ENCODE data around the gene TFAP2B.

Gene TFAP2B

DNA sequence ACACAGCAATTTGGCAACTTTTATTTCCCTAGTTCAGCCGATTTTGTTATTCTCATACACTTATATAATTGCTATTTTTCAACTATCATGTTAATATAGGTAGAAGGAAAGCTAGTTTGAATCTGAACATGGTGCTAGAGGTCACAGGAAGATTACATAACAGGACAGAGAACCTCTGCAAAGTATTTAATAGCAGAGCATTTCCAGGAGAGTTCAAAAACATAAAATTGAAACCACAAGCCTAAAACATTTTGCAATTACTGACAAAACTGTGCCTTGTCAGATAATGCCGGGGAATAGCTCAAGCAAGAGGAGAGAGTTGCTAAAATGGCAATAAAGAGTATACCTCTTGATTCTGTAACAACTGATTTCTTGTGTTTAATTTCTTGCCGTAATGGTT is 70.8 kb downstream of the TFAP2B start:
- H3K36me3 ChIP-seq (ENCODE audit: control insufficient read depth, insufficient read depth, low read length, severe bottlenecking), result no peaks in the 10 kb centered on the region
- H3K9me3 ChIP-seq (ENCODE audit: control insufficient read depth, low read length), result no peaks in the 10 kb centered on the region
- no peaks in the 10 kb centered on the region for H3K27me3 ChIP-seq (replicated peaks; ENCODE audit: control insufficient read depth, insufficient read depth, low read length)
- DNase-seq (ENCODE audit: low read depth), result no peak
- H3K9ac ChIP-seq (ENCODE audit: low read length), result no peak overlapping the region
- H3K4me3 ChIP-seq (ENCODE audit: low read length), result no peak overlapping the region
- H3K4me1 ChIP-seq (ENCODE audit: control insufficient read depth, insufficient read depth, low read length), result peaks cover 9% of the 10 kb centered on the region

DNA sequence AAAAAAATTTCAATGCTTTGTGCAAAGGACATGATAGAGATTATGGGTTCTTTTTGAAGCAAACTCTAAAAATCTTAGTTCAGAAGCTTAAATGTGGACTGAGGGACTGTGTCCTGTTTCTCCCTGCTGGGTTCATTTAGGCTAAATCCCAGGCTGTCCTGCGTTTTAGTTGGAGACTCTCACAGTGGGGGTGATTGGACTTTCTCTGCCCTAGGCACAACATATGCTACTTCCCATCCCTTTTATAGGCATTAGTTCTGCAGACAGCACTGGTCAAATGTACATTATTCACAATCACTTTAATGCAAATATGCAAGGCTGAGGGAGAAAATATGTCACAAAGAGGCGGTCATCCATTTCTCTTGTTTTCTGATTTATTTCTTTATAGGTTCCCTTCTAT is 71.3 kb downstream of the TFAP2B start:
- H3K9me3 ChIP-seq (ENCODE audit: control insufficient read depth, low read length), result no peaks in the 10 kb centered on the region
- H3K4me3 ChIP-seq (ENCODE audit: low read length), result no peak overlapping the region
- H3K9ac ChIP-seq (ENCODE audit: low read length), result no peak overlapping the region
- peaks cover 9% of the 10 kb centered on the region for H3K4me1 ChIP-seq (ENCODE audit: control insufficient read depth, insufficient read depth, low read length)
- H3K27me3 ChIP-seq (replicated peaks; ENCODE audit: control insufficient read depth, insufficient read depth, low read length), result no peaks in the 10 kb centered on the region
- DNase-seq (ENCODE audit: low read depth), result no peak
- no peaks in the 10 kb centered on the region for H3K36me3 ChIP-seq (ENCODE audit: control insufficient read depth, insufficient read depth, low read length, severe bottlenecking)

DNA sequence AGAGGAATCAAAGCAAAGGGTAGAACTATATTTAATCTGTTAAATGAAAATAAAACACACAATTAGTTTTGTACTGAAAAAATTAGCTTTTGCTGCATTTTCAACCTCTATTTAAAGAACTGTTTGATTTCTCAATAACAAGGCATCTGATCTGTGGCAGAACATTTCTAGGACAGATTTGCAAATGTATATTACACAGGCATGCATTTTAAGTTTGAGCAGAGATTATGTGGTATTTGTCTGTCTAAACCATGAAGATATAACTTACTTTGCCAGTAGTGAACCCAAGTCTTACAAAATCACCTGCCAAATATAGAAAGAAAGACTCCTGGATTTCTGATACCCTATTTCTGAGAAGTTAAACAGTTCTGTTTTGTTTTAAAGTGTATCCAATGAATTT is 71.9 kb downstream of the TFAP2B start:
- Histone ChIP-seq H3K36me3 (ENCODE audit: control insufficient read depth, insufficient read depth, low read length, severe bottlenecking) (no peaks in the 10 kb centered on the region), H3K4me1 (ENCODE audit: control insufficient read depth, insufficient read depth, low read length) (peaks cover 9% of the 10 kb centered on the region), H3K27me3 (replicated peaks; ENCODE audit: control insufficient read depth, insufficient read depth, low read length) (no peaks in the 10 kb centered on the region), H3K4me3 (ENCODE audit: low read length) (no peak overlapping the region), H3K9ac (ENCODE audit: low read length) (no peak overlapping the region), H3K9me3 (ENCODE audit: control insufficient read depth, low read length) (no peaks in the 10 kb centered on the region)
- DNase-seq (ENCODE audit: low read depth), result no peak

DNA sequence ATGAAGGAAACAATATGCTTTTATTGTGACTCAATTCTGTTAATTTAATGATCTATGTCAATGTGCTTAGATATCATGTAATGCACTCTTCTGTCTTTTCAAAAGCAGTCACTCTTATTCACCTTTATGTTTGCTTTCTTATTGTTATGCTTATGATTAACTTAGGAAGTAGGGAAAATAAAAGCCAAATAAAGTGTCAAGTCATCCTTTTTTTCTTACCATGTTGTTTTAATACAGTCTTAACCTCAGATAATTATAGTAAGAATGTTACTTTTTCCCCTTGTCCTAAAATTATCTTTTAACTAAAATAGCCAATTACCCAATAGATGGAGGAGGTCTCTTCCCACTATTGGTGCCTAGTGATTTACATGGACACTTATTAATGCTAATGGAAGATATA is 72.6 kb downstream of the TFAP2B start:
- DNase-seq (ENCODE audit: low read depth), result no peak
- no peak overlapping the region for H3K4me3 ChIP-seq (ENCODE audit: low read length)
- no peaks in the 10 kb centered on the region for H3K9me3 ChIP-seq (ENCODE audit: control insufficient read depth, low read length)
- no peak overlapping the region for H3K9ac ChIP-seq (ENCODE audit: low read length)
- peaks cover 9% of the 10 kb centered on the region for H3K4me1 ChIP-seq (ENCODE audit: control insufficient read depth, insufficient read depth, low read length)
- no peaks in the 10 kb centered on the region for H3K36me3 ChIP-seq (ENCODE audit: control insufficient read depth, insufficient read depth, low read length, severe bottlenecking)
- H3K27me3 ChIP-seq (replicated peaks; ENCODE audit: control insufficient read depth, insufficient read depth, low read length), result no peaks in the 10 kb centered on the region
